Chondrocyte (in vitro differentiated cells): ENCODE data around the gene ARHGEF25. TPM values are rescaled to one million over a fixed set of nuclear protein-coding genes. Genes with fewer than 3 reads are reported as not detected.

Experiments used
- DNase-seq: peaks from one replicate; pipeline ENCODE4 v3.0.0; 2021; ENCODE audit warnings: mixed read lengths, low spot score
- H3K27ac Mint-ChIP-seq: one replicate; pipeline ENCODE4 v1.8.0; 2021; ENCODE audit warnings: mild to moderate bottlenecking, moderate library complexity, mixed read lengths; ENCODE audit not compliant: unreplicated experiment
- H3K27me3 Mint-ChIP-seq: 2 replicates; pipeline ENCODE4 v1.8.0; 2021; ENCODE audit warnings: low read depth, mixed read lengths
- H3K36me3 Mint-ChIP-seq: 2 replicates; pipeline ENCODE4 v1.8.0; 2021; ENCODE audit warnings: low read depth, mixed read lengths
- H3K4me1 Mint-ChIP-seq: 2 replicates; pipeline ENCODE4 v1.8.0; 2021; ENCODE audit warnings: low read depth, mild to moderate bottlenecking, mixed read lengths
- H3K4me3 Mint-ChIP-seq: one replicate; pipeline ENCODE4 v1.8.0; 2021; ENCODE audit warnings: mild to moderate bottlenecking, moderate library complexity, mixed read lengths; ENCODE audit not compliant: unreplicated experiment
- H3K9me3 Mint-ChIP-seq: 2 replicates; pipeline ENCODE4 v1.8.0; 2021; ENCODE audit warnings: low read depth, mixed read lengths
- total RNA-seq: library from RNA; stranded (reverse); gene quantifications from 3 replicates; pipeline ENCODE4 v1.2.1, GENCODE V29; 2021
- TF ChIP-seq, protein P1 (sequence below): fragments of 200-600 bp; sonication (generic); IDR thresholded peaks from 2 replicates; pipeline ENCODE4 v1.5.0; 2021; ENCODE audit warnings: antibody characterized with exemption, mild to moderate bottlenecking, moderate library complexity

ARHGEF25 gene
- total RNA-seq, 1 donor from 2014 or later, result 29.0 TPM

DNA sequence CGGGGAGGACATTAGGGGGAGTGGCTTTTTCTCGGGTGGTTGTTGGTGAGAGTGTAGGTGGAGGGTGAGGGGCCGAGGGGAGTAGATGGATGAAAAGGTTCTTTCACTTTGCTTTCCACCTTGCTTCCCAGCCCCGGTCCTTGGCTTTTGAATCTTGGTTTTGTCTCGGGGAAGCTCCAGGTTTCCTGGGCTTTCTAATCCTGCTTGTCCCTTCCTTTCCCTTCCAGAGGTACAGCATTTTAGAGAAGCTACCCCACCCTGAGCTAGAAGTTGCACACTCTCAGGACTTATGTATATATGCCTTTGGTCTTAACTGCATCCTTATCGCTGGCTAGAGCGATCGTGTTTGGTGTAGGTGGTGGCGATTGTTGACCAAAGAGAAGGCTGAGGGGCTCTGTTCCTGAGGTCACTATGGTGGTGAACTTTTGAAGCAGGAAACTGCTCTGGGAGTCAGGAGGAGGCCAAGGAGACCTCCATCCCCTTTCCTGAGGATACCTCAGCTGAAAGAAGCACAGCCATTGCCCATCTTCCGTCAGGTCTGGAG is 19.4 kb upstream of the ARHGEF25 start:
- Mint-ChIP-seq H3K9me3 (no peaks in the 10 kb centered on the region), H3K27me3 (no peaks in the 10 kb centered on the region), H3K27ac (no peak overlapping the region), H3K4me3 (peak overlapping the region; percentile 92), H3K36me3 (peaks cover 11% of the 10 kb centered on the region), H3K4me1 (peaks cover 26% of the 10 kb centered on the region)
- DNase-seq, result no peak
- TF ChIP-seq, protein P1, sequence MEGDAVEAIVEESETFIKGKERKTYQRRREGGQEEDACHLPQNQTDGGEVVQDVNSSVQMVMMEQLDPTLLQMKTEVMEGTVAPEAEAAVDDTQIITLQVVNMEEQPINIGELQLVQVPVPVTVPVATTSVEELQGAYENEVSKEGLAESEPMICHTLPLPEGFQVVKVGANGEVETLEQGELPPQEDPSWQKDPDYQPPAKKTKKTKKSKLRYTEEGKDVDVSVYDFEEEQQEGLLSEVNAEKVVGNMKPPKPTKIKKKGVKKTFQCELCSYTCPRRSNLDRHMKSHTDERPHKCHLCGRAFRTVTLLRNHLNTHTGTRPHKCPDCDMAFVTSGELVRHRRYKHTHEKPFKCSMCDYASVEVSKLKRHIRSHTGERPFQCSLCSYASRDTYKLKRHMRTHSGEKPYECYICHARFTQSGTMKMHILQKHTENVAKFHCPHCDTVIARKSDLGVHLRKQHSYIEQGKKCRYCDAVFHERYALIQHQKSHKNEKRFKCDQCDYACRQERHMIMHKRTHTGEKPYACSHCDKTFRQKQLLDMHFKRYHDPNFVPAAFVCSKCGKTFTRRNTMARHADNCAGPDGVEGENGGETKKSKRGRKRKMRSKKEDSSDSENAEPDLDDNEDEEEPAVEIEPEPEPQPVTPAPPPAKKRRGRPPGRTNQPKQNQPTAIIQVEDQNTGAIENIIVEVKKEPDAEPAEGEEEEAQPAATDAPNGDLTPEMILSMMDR, result no peak

DNA sequence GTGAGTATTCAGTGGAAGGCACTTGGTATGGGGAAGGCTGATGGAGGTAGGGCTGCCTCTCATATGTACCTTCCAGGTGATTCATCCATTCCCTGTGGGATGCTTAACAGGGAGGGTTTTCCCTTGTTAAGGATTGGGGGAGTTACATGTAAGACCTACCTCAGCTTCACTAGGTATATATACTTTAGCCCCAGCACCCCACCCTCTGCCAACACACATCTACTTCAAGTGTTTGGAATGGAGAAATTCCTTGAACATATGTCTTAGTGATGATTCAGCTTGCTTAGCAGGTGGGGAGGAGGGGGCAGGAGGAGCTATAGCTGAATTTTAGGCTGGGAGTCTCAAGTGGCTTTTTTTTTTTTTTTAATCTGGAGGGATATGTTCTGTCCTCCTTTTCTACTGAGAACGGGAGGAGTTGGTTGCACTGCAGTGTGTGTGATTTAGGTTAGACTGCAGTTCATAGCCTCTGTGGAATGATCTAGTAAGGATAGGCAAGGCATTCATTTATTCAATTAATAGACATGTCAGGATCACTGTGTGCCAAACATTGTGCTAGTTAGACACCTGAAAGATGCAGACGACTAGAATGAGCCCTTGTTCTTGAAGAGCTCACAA is 18.6 kb upstream of the ARHGEF25 start:
- H3K36me3 Mint-ChIP-seq, result peaks cover 16% of the 10 kb centered on the region
- no peak overlapping the region for H3K27ac Mint-ChIP-seq
- no peaks in the 10 kb centered on the region for H3K9me3 Mint-ChIP-seq
- TF ChIP-seq, protein P1, result no peak
- H3K4me3 Mint-ChIP-seq, result peak overlapping the region; percentile 92
- H3K27me3 Mint-ChIP-seq, result no peaks in the 10 kb centered on the region
- no peak for DNase-seq
- peaks cover 26% of the 10 kb centered on the region for H3K4me1 Mint-ChIP-seq

DNA sequence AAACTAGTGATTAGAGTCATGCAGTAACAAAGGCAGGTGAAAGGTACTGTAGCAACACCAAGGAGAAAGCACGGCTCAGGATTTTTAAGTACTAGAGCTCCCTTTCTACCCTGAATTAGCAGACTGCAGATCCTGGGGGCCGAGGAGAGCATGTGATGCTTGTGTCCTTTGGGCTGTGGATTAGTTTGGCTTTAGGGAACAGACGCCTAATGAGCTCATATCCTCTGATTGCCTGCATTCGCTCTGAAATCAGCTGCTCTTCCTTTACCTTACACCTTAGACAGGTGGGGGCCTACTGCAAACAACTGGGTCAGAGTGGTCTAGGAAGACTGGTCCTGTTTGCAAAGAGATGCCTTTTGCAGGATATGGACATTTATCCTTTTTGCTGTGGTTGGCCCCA is 18.0 kb upstream of the ARHGEF25 start:
- H3K4me1 Mint-ChIP-seq, result peaks cover 26% of the 10 kb centered on the region
- peaks cover 18% of the 10 kb centered on the region for H3K36me3 Mint-ChIP-seq
- H3K27ac Mint-ChIP-seq, result no peak overlapping the region
- no peaks in the 10 kb centered on the region for H3K9me3 Mint-ChIP-seq
- H3K4me3 Mint-ChIP-seq, result no peak overlapping the region
- TF ChIP-seq, protein P1, result no peak
- DNase-seq, result no peak
- H3K27me3 Mint-ChIP-seq, result no peaks in the 10 kb centered on the region

- Mint-ChIP-seq H3K9me3 (no peaks in the 10 kb centered on the region), H3K36me3 (peaks cover 35% of the 10 kb centered on the region), H3K27me3 (no peaks in the 10 kb centered on the region), H3K4me3 (no peak overlapping the region), H3K27ac (no peak overlapping the region), H3K4me1 (peaks cover 17% of the 10 kb centered on the region)
- no peak for DNase-seq
- TF ChIP-seq, protein P1, result no peak
Observed at GRCh38 chr12:57600395-57600794, 10.8 kb upstream of the ARHGEF25 start.

- Mint-ChIP-seq H3K27me3 (no peaks in the 10 kb centered on the region), H3K4me1 (peaks cover 25% of the 10 kb centered on the region), H3K36me3 (peaks cover 24% of the 10 kb centered on the region), H3K9me3 (no peaks in the 10 kb centered on the region), H3K4me3 (no peak overlapping the region), H3K27ac (peak overlapping the region; percentile 32)
- DNase-seq, result no peak
- TF ChIP-seq, protein P1, result no peak
Observed at GRCh38 chr12:57602544-57602943, 8.7 kb upstream of the ARHGEF25 start.
